ENCODE results near the gene ZBTB16. TPM values are rescaled to one million over a fixed set of nuclear protein-coding genes. Genes with fewer than 3 reads are reported as not detected.

Gene ZBTB16
- total RNA-seq, 2 experiments from 2014 or later: 19.1 to 20.6 TPM

- H3K36me3 ChIP-seq (ENCODE audit: insufficient read depth, low read length): no peaks in the 10 kb centered on the region
- CTCF ChIA-PET: no interaction called here
- H3K27ac Mint-ChIP-seq: no peak overlapping the region
- ATAC-seq (ENCODE audit: poor library complexity): no peak
- H3K9me3 ChIP-seq (ENCODE audit: control insufficient read depth in 1 of 2, insufficient read depth in 1 of 2, low read length in 2 of 2): peaks cover 0 to 3% of the 10 kb centered on the region in 2 experiments
- no peak for DNase-seq
- no peak for TF ChIP-seq CTCF (IDR thresholded peaks at IDR 0.05)
- H3K4me1 ChIP-seq (ENCODE audit: insufficient read depth, low read length): no peaks in the 10 kb centered on the region
- no peak overlapping the region for H3K27ac ChIP-seq (ENCODE audit: low read depth in 1 of 2, low read length in 2 of 2)
- H3K4me3 Mint-ChIP-seq: no peak overlapping the region
- intact Hi-C loops (cut with DNase I, micrococcal nuclease): no loop called here
- no peaks in the 10 kb centered on the region for H3K9me3 Mint-ChIP-seq
- peaks cover 20 to 44% of the 10 kb centered on the region in 2 experiments for H3K27me3 ChIP-seq (ENCODE audit: control insufficient read depth in 1 of 2, insufficient read depth in 2 of 2, low read length in 2 of 2)
- no peak overlapping the region for H3K4me3 ChIP-seq (ENCODE audit: low read length)
- H3K36me3 Mint-ChIP-seq (ENCODE audit: low read depth): no peaks in the 10 kb centered on the region
- H3K4me1 Mint-ChIP-seq (ENCODE audit: low read depth): no peaks in the 10 kb centered on the region
- H3K27me3 Mint-ChIP-seq: peaks cover 71% of the 10 kb centered on the region
- POLR2A ChIA-PET: no interaction called here
These were observed 211.2 kb downstream of the ZBTB16 start for GRCh38 chr11:114270531-114271270.

- Histone ChIP-seq H3K4me1 (ENCODE audit: insufficient read depth, low read length) (no peaks in the 10 kb centered on the region), H3K27me3 (ENCODE audit: control insufficient read depth in 1 of 2, insufficient read depth in 2 of 2, low read length in 2 of 2) (peaks cover 20 to 41% of the 10 kb centered on the region in 2 experiments), H3K36me3 (ENCODE audit: insufficient read depth, low read length) (no peaks in the 10 kb centered on the region), H3K27ac (ENCODE audit: low read depth in 1 of 2, low read length in 2 of 2) (no peak overlapping the region), H3K4me3 (ENCODE audit: low read length) (no peak overlapping the region), H3K9me3 (ENCODE audit: control insufficient read depth in 1 of 2, insufficient read depth in 1 of 2, low read length in 2 of 2) (peaks cover 0 to 3% of the 10 kb centered on the region in 2 experiments)
- Mint-ChIP-seq H3K27me3 (peaks cover 68% of the 10 kb centered on the region), H3K9me3 (no peaks in the 10 kb centered on the region), H3K27ac (no peak overlapping the region), H3K36me3 (ENCODE audit: low read depth) (no peaks in the 10 kb centered on the region), H3K4me3 (no peak overlapping the region), H3K4me1 (ENCODE audit: low read depth) (no peaks in the 10 kb centered on the region)
- intact Hi-C loops (cut with DNase I, micrococcal nuclease): no loop called here
- CTCF ChIA-PET: no interaction called here
- TF ChIP-seq CTCF (IDR thresholded peaks at IDR 0.05): no peak
- ATAC-seq (ENCODE audit: poor library complexity): no peak
- POLR2A ChIA-PET: no interaction called here
- DNase-seq: no peak
These were observed 211.8 kb downstream of the ZBTB16 start for GRCh38 chr11:114271316-114271715.

- H3K9me3 Mint-ChIP-seq: no peaks in the 10 kb centered on the region
- Histone ChIP-seq H3K4me3 (ENCODE audit: low read length) (no peak overlapping the region), H3K27ac (ENCODE audit: low read depth in 1 of 2, low read length in 2 of 2) (no peak overlapping the region), H3K9me3 (ENCODE audit: control insufficient read depth in 1 of 2, insufficient read depth in 1 of 2, low read length in 2 of 2) (peaks cover 0 to 3% of the 10 kb centered on the region in 2 experiments), H3K4me1 (ENCODE audit: insufficient read depth, low read length) (no peaks in the 10 kb centered on the region), H3K36me3 (ENCODE audit: insufficient read depth, low read length) (no peaks in the 10 kb centered on the region), H3K27me3 (ENCODE audit: control insufficient read depth in 1 of 2, insufficient read depth in 2 of 2, low read length in 2 of 2) (peaks cover 24 to 41% of the 10 kb centered on the region in 2 experiments)
- intact Hi-C loops (cut with DNase I, micrococcal nuclease): no loop called here
- DNase-seq: no peak
- no peak overlapping the region for H3K4me3 Mint-ChIP-seq
- ChIA-PET POLR2A (no interaction called here), CTCF (no interaction called here)
- H3K4me1 Mint-ChIP-seq (ENCODE audit: low read depth): no peaks in the 10 kb centered on the region
- H3K27ac Mint-ChIP-seq: no peak overlapping the region
- peaks cover 71% of the 10 kb centered on the region for H3K27me3 Mint-ChIP-seq
- ATAC-seq (ENCODE audit: poor library complexity): no peak
- no peak for TF ChIP-seq CTCF (IDR thresholded peaks at IDR 0.05)
- H3K36me3 Mint-ChIP-seq (ENCODE audit: low read depth): no peaks in the 10 kb centered on the region
These were observed 212.8 kb downstream of the ZBTB16 start for GRCh38 chr11:114272311-114272710.
